OCI-LY3 (cell line): ENCODE results near the gene ZNF318.

Experiments used
- CTCF ChIP-seq: fragments of 200-600, 300-600 bp; sonication (generic); IDR thresholded peaks from 2 replicates; pipeline ENCODE4 v1.5.1; 2014; ENCODE audit warnings: antibody characterized with exemption, low read length, low read depth
- EZH2phosphoT487 ChIP-seq: fragments of 200-600 bp; shearing (Covaris generic); IDR thresholded peaks from 2 replicates; pipeline ENCODE4 v1.6.1; 2018; ENCODE audit warnings: antibody characterized with exemption, mixed run types, low read depth

GRCh38 chr6:43394982-43395381 lies 25.5 kb upstream of the ZNF318 start:
- TF ChIP-seq CTCF (no peak), EZH2phosphoT487 (no peak)
